OCI-LY3 (cell line): ENCODE results near the gene FMO4.

Experiments
- EZH2phosphoT487 ChIP-seq: fragments of 200-600 bp; shearing (Covaris generic); IDR thresholded peaks from 2 replicates; pipeline ENCODE4 v1.6.1; 2018; ENCODE audit warnings: antibody characterized with exemption, mixed run types, low read depth
- TF ChIP-seq, protein P1 (sequence below): fragments of 200-600, 300-600 bp; sonication (generic); IDR thresholded peaks from 2 replicates; pipeline ENCODE4 v1.5.1; 2014; ENCODE audit warnings: antibody characterized with exemption, low read length, low read depth

DNA sequence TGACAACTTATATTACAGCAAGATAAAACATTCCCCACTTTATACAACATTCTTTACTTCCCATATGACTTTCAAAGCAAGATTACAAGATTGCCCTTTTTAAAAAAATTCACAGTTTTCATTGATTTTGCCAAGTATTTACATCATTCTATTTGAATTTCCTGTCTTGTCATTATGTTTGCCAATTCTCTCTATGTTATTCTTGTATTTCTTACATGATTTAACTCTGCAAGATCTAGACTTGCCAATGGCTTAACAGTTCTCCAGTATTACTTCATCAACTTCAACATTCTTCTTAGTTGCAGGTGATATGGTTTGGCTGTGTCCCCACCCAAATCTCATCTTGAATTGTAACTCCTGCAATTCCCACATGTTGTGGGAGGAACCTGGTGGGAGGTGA, 31.6 kb downstream of the FMO4 start:
- TF ChIP-seq, protein P1, sequence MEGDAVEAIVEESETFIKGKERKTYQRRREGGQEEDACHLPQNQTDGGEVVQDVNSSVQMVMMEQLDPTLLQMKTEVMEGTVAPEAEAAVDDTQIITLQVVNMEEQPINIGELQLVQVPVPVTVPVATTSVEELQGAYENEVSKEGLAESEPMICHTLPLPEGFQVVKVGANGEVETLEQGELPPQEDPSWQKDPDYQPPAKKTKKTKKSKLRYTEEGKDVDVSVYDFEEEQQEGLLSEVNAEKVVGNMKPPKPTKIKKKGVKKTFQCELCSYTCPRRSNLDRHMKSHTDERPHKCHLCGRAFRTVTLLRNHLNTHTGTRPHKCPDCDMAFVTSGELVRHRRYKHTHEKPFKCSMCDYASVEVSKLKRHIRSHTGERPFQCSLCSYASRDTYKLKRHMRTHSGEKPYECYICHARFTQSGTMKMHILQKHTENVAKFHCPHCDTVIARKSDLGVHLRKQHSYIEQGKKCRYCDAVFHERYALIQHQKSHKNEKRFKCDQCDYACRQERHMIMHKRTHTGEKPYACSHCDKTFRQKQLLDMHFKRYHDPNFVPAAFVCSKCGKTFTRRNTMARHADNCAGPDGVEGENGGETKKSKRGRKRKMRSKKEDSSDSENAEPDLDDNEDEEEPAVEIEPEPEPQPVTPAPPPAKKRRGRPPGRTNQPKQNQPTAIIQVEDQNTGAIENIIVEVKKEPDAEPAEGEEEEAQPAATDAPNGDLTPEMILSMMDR = no peak
- no peak for TF ChIP-seq EZH2phosphoT487
